ENCODE data around the gene FBXO38.

Gene FBXO38

GRCh38 chr5:148383564-148384379 lies at the start of gene FBXO38:
FBXO38 (plus strand) TSS chr5:148383958; CDS start chr5:148394777, 10,819 bp downstream.
- H3K27ac ChIP-seq: peak within 1 kb of the TSS; percentile 79
- POLR2A ChIA-PET (ENCODE audit: low non-redundant PET): no interaction called here
- DNase-seq (ENCODE audit: low spot score): peak; percentile 99
- no peak for TF ChIP-seq CTCF (conservative IDR thresholded peaks at IDR 0.05; ENCODE audit: low read depth)
- CTCF ChIA-PET: no interaction called here

- H3K27ac ChIP-seq: no peak within 1 kb of the TSS
- DNase-seq (ENCODE audit: low spot score): no peak
- POLR2A ChIA-PET (ENCODE audit: low non-redundant PET): no interaction called here
- CTCF ChIA-PET: interaction anchor here (0.5 to 1.3 kb wide), 2 partner anchors 12 to 155 kb away, joined by 3 read pairs; no protein-coding TSS in a partner anchor
- TF ChIP-seq CTCF (conservative IDR thresholded peaks at IDR 0.05; ENCODE audit: low read depth): no peak
These were observed 48.5 kb upstream of the FBXO38 start, which contains the start of gene SPINK9 for GRCh38 chr5:148335259-148335658. SPINK9 (plus strand) TSS chr5:148335559; CDS start chr5:148335614, 55 bp downstream.

GRCh38 chr5:148336704-148337435 lies 46.9 kb upstream of the FBXO38 start:
- ChIA-PET POLR2A (ENCODE audit: low non-redundant PET) (no interaction called here), CTCF (interaction anchor here (0.7 kb wide), 1 partner anchor 9 kb away, joined by 3 read pairs; no protein-coding TSS in a partner anchor)
- DNase-seq (ENCODE audit: low spot score): no peak
- no peak overlapping the region for H3K27ac ChIP-seq
- TF ChIP-seq CTCF (conservative IDR thresholded peaks at IDR 0.05; ENCODE audit: low read depth): no peak

GRCh38 chr5:148342371-148343045 lies 41.2 kb upstream of the FBXO38 start:
- CTCF ChIA-PET: interaction anchor here (0.8 to 1.0 kb wide), 2 partner anchors 28 to 33 kb away, joined by 3 to 5 read pairs; no protein-coding TSS in a partner anchor

GRCh38 chr5:148343046-148343407 lies 40.7 kb upstream of the FBXO38 start:
- ChIA-PET POLR2A (ENCODE audit: low non-redundant PET) (no interaction called here), CTCF (interaction anchor here (0.8 to 1.0 kb wide), 2 partner anchors 29 to 32 kb away, joined by 3 to 5 read pairs; no protein-coding TSS in a partner anchor)
- peak overlapping the region; percentile 65 for H3K27ac ChIP-seq
- DNase-seq (ENCODE audit: low spot score): peak; percentile 87
- no peak for TF ChIP-seq CTCF (conservative IDR thresholded peaks at IDR 0.05; ENCODE audit: low read depth)

More at GRCh38 chr5:148342371-148343045, 41.2 kb upstream of the FBXO38 start:
- no peak for DNase-seq (ENCODE audit: low spot score)
- TF ChIP-seq CTCF (conservative IDR thresholded peaks at IDR 0.05; ENCODE audit: low read depth): no peak
- no peak overlapping the region for H3K27ac ChIP-seq
- POLR2A ChIA-PET (ENCODE audit: low non-redundant PET): interaction anchor here (0.7 kb wide), 1 partner anchor 10 kb away, joined by 3 read pairs; no protein-coding TSS in a partner anchor

All from RWPE1 (cell line).